Activated T-cell treated with anti-CD3 and anti-CD28 coated beads, Interleukin-2, amount 50 U/mL, for 4 hours (primary cell): ENCODE measurements around the gene ATG7. TPM values are rescaled to one million over a fixed set of nuclear protein-coding genes. Genes with fewer than 3 reads are reported as not detected.
"Not testable (repeated sequence)": the region's sequence is repeated elsewhere in the genome, so short reads cannot be mapped to it uniquely, and the experiment has no call there.

ENCODE experiments used
- ATAC-seq, 2 donors: fragments of 200-7000 bp; cut with Tn5 transposase; one replicate each; pipeline ENCODE4 v1.10.0; 2021
- DNase-seq: peaks from one replicate; pipeline ENCODE4 v3.0.0-alpha.2; 2020
- H3K27me3 Mint-ChIP-seq: one replicate; pipeline ENCODE4 v1.8.0; 2021; ENCODE audit warnings: low read depth, mixed read lengths
- H3K36me3 Mint-ChIP-seq: one replicate; pipeline ENCODE4 v1.8.0; 2022; ENCODE audit warnings: mixed read lengths; ENCODE audit not compliant: insufficient read depth
- H3K4me1 Mint-ChIP-seq: one replicate; pipeline ENCODE4 v1.8.0; 2021; ENCODE audit warnings: low read depth, mixed read lengths
- H3K4me3 Mint-ChIP-seq: one replicate; pipeline ENCODE4 v1.8.0; 2021; ENCODE audit warnings: mild to moderate bottlenecking, moderate library complexity, mixed read lengths
- H3K9me3 Mint-ChIP-seq: one replicate; pipeline ENCODE4 v1.8.0; 2021; ENCODE audit warnings: mixed read lengths
- total RNA-seq, 3 donors: library from RNA; stranded (reverse); gene quantifications; one replicate each; pipeline ENCODE4 v1.2.1, GENCODE V29; 2021

The ATG7 gene
- total RNA-seq, 3 donors from 2014 or later, result 32.6 to 36.6 (median 35.6) TPM

DNA sequence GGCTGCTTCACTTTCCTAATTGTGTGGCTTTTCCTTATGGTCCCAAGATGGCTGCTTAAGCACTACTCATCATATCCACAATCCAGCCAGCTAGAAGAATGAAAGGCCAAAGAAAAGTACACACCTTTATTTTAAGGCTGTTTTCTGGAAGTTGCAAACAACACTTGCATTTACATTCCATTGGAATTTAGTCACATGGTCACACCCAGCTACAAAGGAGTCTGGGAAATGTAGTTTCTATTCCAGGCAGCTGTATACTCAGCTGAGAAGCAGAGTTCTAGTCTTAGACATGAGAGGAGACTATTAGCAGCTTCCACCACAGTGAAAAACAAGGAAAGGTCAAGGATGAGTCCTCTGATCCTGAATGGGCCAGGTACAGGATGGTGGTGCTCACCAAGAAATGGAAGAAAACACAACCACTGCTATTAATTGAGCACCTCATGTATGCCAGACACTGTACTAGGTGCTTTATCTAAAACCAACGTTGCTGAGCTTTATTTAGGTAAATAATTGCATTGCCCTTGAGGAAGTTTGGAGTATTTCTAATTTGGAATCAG, 28.0 kb upstream of the ATG7 start:
- DNase-seq, result no peak
- peaks cover 20% of the 10 kb centered on the region for H3K4me1 Mint-ChIP-seq

GRCh38 chr3:11245276-11245675, 26.9 kb upstream of the ATG7 start:
- no peaks in the 10 kb centered on the region for H3K9me3 Mint-ChIP-seq
- ATAC-seq, result no peak
- H3K4me1 Mint-ChIP-seq, result peaks cover 11% of the 10 kb centered on the region
- DNase-seq, result no peak
- peaks cover 3% of the 10 kb centered on the region for H3K27me3 Mint-ChIP-seq
- no peaks in the 10 kb centered on the region for H3K36me3 Mint-ChIP-seq
- no peak overlapping the region for H3K4me3 Mint-ChIP-seq

More for the DNA sequence above, 28.0 kb upstream of the ATG7 start:
- Mint-ChIP-seq H3K9me3 (no peaks in the 10 kb centered on the region), H3K4me3 (no peak overlapping the region), H3K27me3 (peaks cover 3% of the 10 kb centered on the region), H3K36me3 (no peaks in the 10 kb centered on the region)
- ATAC-seq, result no peak

GRCh38 chr3:11245827-11246662, 26.2 kb upstream of the ATG7 start:
- ATAC-seq (peak in 1 of 2 donors; percentile 24), DNase-seq (no peak)
- Mint-ChIP-seq H3K4me3 (no peak overlapping the region), H3K9me3 (no peaks in the 10 kb centered on the region), H3K4me1 (peaks cover 13% of the 10 kb centered on the region), H3K27me3 (peaks cover 3% of the 10 kb centered on the region), H3K36me3 (no peaks in the 10 kb centered on the region)

- H3K9me3 Mint-ChIP-seq, result no peaks in the 10 kb centered on the region
- peaks cover 16% of the 10 kb centered on the region for H3K4me1 Mint-ChIP-seq
- DNase-seq, result no peak
- H3K4me3 Mint-ChIP-seq, result no peak overlapping the region
- H3K27me3 Mint-ChIP-seq, result peaks cover 3% of the 10 kb centered on the region
- no peak for ATAC-seq
- no peaks in the 10 kb centered on the region for H3K36me3 Mint-ChIP-seq
Observed at GRCh38 chr3:11246663-11246970, 25.6 kb upstream of the ATG7 start.

GRCh38 chr3:11247362-11247761, 24.8 kb upstream of the ATG7 start:
- Mint-ChIP-seq H3K27me3 (peaks cover 3% of the 10 kb centered on the region), H3K9me3 (no peaks in the 10 kb centered on the region), H3K4me3 (no peak overlapping the region), H3K36me3 (no peaks in the 10 kb centered on the region), H3K4me1 (peaks cover 20% of the 10 kb centered on the region)
- ATAC-seq, result no peak
- no peak for DNase-seq

- H3K27me3 Mint-ChIP-seq, result peaks cover 2% of the 10 kb centered on the region
Observed at GRCh38 chr3:11248596-11248995, 23.6 kb upstream of the ATG7 start.

DNA sequence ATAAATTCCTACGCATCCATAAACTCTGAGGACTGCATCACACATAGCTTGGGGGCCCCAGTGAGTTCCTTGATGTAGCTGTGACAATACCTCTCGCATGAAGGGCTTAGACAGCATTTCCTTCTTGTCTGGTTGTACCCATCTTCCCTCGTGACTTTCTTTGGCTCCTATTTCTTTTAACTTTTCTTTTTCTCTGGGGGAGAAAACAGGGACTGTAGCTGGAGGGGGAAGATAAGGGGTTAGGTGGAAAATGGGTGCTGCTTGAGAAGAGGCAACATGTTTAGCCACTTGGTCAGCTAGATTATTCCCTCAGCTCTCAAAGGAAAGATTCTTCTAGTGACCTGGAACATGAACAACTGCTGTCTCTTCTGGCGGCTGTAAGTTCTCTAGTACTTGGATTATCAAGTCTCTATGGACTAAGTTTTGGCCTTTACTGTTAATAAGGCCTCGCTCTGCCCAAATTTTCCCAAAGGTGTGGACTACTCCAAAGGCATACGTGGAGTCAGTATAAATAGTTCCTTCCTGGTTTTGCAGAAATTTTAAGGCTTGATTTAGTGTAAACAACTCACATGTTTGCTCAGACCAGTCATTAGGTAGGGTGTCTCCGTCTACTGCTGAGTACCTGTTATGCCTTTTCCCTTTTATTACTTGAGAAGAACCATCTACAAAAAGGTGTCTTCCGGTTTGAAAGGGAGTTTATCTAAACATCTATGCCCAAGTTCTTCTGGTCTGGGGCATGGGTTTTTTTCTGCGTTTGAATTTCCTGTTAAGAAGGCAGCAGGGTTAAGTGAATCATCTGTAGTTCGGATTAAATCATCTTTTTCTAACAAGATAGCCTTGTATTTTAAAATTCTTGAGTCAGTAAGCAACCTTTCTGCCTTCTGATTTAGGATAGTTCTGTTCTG, 21.0 kb upstream of the ATG7 start:
- Mint-ChIP-seq H3K9me3 (peaks cover 5% of the 10 kb centered on the region), H3K36me3 (no peaks in the 10 kb centered on the region), H3K4me1 (peaks cover 20% of the 10 kb centered on the region), H3K4me3 (peak overlapping the region; percentile 72), H3K27me3 (peaks cover 10% of the 10 kb centered on the region)
- ATAC-seq (peak; percentile 75 to 79), DNase-seq (no peak)

More at GRCh38 chr3:11248596-11248995, 23.6 kb upstream of the ATG7 start:
- peaks cover 20% of the 10 kb centered on the region for H3K4me1 Mint-ChIP-seq
- DNase-seq, result no peak
- H3K4me3 Mint-ChIP-seq, result no peak overlapping the region
- ATAC-seq, result no peak
- no peaks in the 10 kb centered on the region for H3K36me3 Mint-ChIP-seq
- H3K9me3 Mint-ChIP-seq, result no peaks in the 10 kb centered on the region

GRCh38 chr3:11251807-11252176, 20.4 kb upstream of the ATG7 start:
- peak overlapping the region; percentile 72 for H3K4me3 Mint-ChIP-seq
- ATAC-seq, result no peak
- H3K27me3 Mint-ChIP-seq, result peaks cover 12% of the 10 kb centered on the region

GRCh38 chr3:11254876-11255275, 17.3 kb upstream of the ATG7 start:
- H3K4me1 Mint-ChIP-seq, result peaks cover 18% of the 10 kb centered on the region
- no peaks in the 10 kb centered on the region for H3K36me3 Mint-ChIP-seq
- peaks cover 12% of the 10 kb centered on the region for H3K27me3 Mint-ChIP-seq
- ATAC-seq (no peak), DNase-seq (no peak)
- no peak overlapping the region for H3K4me3 Mint-ChIP-seq
- H3K9me3 Mint-ChIP-seq, result peaks cover 5% of the 10 kb centered on the region

More at GRCh38 chr3:11251807-11252176, 20.4 kb upstream of the ATG7 start:
- Mint-ChIP-seq H3K36me3 (no peaks in the 10 kb centered on the region), H3K9me3 (peaks cover 5% of the 10 kb centered on the region), H3K4me1 (peaks cover 20% of the 10 kb centered on the region)
- DNase-seq, result no peak

- DNase-seq, H3K9me3 Mint-ChIP-seq, ATAC-seq, H3K36me3 Mint-ChIP-seq, H3K4me3 Mint-ChIP-seq: not testable (repeated sequence)
- H3K4me1 Mint-ChIP-seq, result peaks cover 14% of the 10 kb centered on the region
- peaks cover 12% of the 10 kb centered on the region for H3K27me3 Mint-ChIP-seq
Observed at GRCh38 chr3:11255537-11255936, 16.7 kb upstream of the ATG7 start.

- Mint-ChIP-seq H3K4me1 (no peaks in the 10 kb centered on the region), H3K36me3 (no peaks in the 10 kb centered on the region), H3K27me3 (peaks cover 11% of the 10 kb centered on the region), H3K4me3 (no peak overlapping the region), H3K9me3 (peaks cover 5% of the 10 kb centered on the region)
- no peak for DNase-seq
- ATAC-seq, result no peak
Observed at GRCh38 chr3:11258958-11259357, 13.2 kb upstream of the ATG7 start.

DNA sequence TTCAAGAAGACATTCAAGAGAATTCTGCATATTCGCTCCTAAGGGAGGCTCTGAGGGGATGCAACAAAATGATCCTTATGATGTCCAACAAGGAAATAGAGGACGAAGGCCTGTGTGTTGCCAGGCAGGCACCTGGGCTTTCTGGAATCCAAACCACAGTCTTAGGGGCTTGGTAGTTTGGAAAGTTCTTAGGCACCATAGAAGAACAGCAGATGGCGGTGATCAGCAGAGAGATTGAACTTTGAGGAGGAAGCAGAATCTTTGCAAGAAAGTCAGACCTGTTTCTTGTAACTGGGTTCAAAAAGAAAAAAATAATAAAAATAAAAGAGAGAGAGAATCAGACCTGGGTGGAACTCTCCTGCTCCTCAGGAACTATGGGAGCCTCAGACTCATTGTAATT, 11.7 kb upstream of the ATG7 start:
- peaks cover 15% of the 10 kb centered on the region for H3K27me3 Mint-ChIP-seq
- ATAC-seq (no peak), DNase-seq (no peak)
- no peak overlapping the region for H3K4me3 Mint-ChIP-seq
- H3K4me1 Mint-ChIP-seq, result no peaks in the 10 kb centered on the region
- H3K36me3 Mint-ChIP-seq, result no peaks in the 10 kb centered on the region
- H3K9me3 Mint-ChIP-seq, result no peaks in the 10 kb centered on the region

DNA sequence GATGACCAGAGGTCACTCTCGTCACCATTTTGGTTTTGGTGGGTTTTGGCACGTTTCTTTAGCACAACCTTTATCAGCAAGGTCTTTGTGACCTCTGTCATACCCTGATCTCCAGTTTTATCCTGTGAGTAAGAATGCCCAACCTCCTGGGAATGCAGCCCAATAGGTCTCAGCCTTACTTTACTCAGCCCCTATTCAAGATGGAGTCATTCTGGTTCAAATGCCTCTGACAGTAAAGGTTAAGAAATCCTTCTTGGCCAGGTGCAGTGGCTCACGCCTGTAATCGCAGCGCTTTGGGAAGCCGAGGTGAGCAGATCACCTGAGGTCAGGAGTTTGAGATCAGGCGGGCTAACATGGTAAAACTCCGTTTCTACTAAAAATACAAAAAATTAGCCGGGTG, 3.2 kb upstream of the ATG7 start:
- DNase-seq (no peak), ATAC-seq (no peak)
- Mint-ChIP-seq H3K9me3 (no peaks in the 10 kb centered on the region), H3K4me1 (peaks cover 17% of the 10 kb centered on the region), H3K4me3 (no peak overlapping the region), H3K27me3 (peaks cover 12% of the 10 kb centered on the region), H3K36me3 (peaks cover 5% of the 10 kb centered on the region)

DNA sequence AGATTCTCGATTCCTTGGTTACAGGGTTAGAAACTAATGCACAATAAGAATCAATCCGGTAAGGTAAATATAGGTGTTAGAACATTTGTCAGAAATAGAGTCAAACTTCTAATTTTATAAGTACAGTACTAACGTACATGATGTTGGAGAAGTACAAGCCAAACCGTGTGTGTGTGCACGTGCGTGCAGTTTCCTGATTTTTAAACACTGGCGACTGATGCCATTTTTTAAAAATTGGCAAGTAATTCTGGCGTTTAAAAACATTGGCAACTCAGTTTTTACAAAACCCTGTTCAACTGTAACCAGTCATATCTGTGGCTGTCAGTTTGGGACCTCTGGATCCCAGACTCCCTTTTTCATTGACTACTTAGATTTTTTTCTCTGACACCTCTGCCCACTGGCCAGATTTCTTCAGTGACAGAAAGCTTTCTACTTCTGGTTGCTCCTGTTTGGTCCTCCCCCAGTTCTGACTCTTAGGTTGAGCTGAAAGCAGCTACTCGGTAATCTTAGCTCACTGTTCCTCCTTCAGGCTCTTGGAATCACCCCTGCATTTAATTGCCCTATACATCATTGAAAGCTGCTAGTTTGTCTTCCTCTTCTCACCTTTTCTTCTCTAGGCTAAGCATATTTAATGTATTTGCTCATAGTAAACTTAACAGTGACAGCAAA, 843 bp downstream of the ATG7 start:
- Mint-ChIP-seq H3K4me3 (peak overlapping the region; percentile 96), H3K27me3 (no peaks in the 10 kb centered on the region), H3K9me3 (peaks cover 8% of the 10 kb centered on the region), H3K36me3 (peaks cover 37% of the 10 kb centered on the region), H3K4me1 (peaks cover 49% of the 10 kb centered on the region)
- DNase-seq (no peak), ATAC-seq (no peak)
